ENCODE data around the gene DYSF. TPM values are rescaled to one million over a fixed set of nuclear protein-coding genes. Genes with fewer than 3 reads are reported as not detected.

DYSF gene
- polyA plus RNA-seq, 1 of the 3 experiments (the other 2 are of a cell fraction) = 0.10 TPM

DNA sequence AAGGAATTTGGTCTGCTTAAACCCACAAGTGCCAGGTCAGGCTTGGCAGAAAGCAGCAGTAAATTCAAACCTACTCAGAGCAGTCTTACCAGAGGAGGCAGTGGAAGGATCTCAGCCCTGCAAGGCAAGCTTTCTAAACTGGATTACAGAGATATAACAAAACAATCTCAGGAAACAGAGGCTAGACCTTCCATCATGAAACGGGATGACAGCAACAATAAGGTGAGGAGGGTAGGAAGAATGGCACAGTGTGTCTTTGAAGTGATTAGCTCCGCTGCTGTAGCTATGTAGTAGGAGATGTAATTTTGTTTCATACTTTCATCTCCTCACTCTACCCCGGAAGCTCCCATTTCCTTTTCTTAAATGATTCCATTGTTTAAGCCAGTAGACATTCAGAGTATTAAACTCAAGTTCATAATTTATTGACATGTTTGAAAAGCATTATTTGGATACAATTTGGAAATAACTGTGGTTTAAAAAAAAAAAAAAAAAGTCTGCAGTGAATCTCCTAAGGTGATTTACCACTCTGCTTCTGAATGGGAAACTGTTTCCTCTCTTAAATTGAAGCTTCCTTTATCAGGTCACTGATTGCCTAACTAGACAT lies 29.4 kb upstream of the DYSF start:
- WGBS (ENCODE audit: low lambda C conversion rate) = 96% methylated on average over 3 of the region's 3 CpGs
- Histone ChIP-seq H3K4me1 (ENCODE audit: control insufficient read depth in 1 of 2, insufficient read depth in 2 of 2, low read depth in 1 of 2, low read length in 1 of 2) (no peaks in the 10 kb centered on the region; a peak in 1 of 4 replicates), H3K36me3 (replicated peaks in 1 of 2; ENCODE audit: control insufficient read depth in 1 of 2, insufficient read depth in 2 of 2, low read length in 1 of 2) (peaks cover 78 to 80% of the 10 kb centered on the region in 2 experiments), H4K20me1 (ENCODE audit: insufficient read depth) (no peaks in the 10 kb centered on the region), H3K9me2 (no peaks in the 10 kb centered on the region), H3K27me3 (ENCODE audit: insufficient read depth) (no peaks in the 10 kb centered on the region), H3K27ac (ENCODE audit: low read depth in 2 of 2, low read length in 1 of 2) (no peak overlapping the region), H3K4me2 (no peak overlapping the region), H3K79me2 (ENCODE audit: insufficient read depth) (no peaks in the 10 kb centered on the region), H3K9ac (no peak overlapping the region), H3K4me3 (ENCODE audit: low read depth in 2 of 2, low read length in 1 of 2) (no peak overlapping the region), H3K9me3 (no peaks in the 10 kb centered on the region), H3F3A (replicated peaks; ENCODE audit: insufficient read depth) (peaks cover 4% of the 10 kb centered on the region), H2AFZ (ENCODE audit: low read depth) (no peak overlapping the region)
- no peak for TF ChIP-seq RXRA (IDR thresholded peaks at IDR 0.05; ENCODE audit: borderline replicate concordance, low read depth)
- no peak for TF ChIP-seq FOXJ3 (CRISPR knock-in tag; IDR thresholded peaks at IDR 0.05)
- TF ChIP-seq REST (IDR thresholded peaks at IDR 0.05; ENCODE audit: low read depth, low read length) = no peak
- TF ChIP-seq TAF1 (IDR thresholded peaks at IDR 0.05; ENCODE audit: borderline replicate concordance, low read depth, low read length) = no peak
- no peak for TF ChIP-seq CHD2 (IDR thresholded peaks at IDR 0.05; ENCODE audit: low read length, partially characterized antibody)
- TF ChIP-seq, protein P1, sequence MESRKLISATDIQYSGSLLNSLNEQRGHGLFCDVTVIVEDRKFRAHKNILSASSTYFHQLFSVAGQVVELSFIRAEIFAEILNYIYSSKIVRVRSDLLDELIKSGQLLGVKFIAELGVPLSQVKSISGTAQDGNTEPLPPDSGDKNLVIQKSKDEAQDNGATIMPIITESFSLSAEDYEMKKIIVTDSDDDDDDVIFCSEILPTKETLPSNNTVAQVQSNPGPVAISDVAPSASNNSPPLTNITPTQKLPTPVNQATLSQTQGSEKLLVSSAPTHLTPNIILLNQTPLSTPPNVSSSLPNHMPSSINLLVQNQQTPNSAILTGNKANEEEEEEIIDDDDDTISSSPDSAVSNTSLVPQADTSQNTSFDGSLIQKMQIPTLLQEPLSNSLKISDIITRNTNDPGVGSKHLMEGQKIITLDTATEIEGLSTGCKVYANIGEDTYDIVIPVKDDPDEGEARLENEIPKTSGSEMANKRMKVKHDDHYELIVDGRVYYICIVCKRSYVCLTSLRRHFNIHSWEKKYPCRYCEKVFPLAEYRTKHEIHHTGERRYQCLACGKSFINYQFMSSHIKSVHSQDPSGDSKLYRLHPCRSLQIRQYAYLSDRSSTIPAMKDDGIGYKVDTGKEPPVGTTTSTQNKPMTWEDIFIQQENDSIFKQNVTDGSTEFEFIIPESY (IDR thresholded peaks at IDR 0.05; ENCODE audit: borderline replicate concordance, low read depth) = no peak
- TF ChIP-seq MAX (IDR thresholded peaks at IDR 0.05; ENCODE audit: low read depth) = no peak
- no peak for TF ChIP-seq TCF12 (IDR thresholded peaks at IDR 0.05)
- no peak for TF ChIP-seq JUND (IDR thresholded peaks at IDR 0.05)
- TF ChIP-seq MXI1 (IDR thresholded peaks at IDR 0.05; ENCODE audit: low read depth, low read length) = no peak
- no peak for TF ChIP-seq PBX3 (IDR thresholded peaks at IDR 0.05)
- TF ChIP-seq, protein P2, sequence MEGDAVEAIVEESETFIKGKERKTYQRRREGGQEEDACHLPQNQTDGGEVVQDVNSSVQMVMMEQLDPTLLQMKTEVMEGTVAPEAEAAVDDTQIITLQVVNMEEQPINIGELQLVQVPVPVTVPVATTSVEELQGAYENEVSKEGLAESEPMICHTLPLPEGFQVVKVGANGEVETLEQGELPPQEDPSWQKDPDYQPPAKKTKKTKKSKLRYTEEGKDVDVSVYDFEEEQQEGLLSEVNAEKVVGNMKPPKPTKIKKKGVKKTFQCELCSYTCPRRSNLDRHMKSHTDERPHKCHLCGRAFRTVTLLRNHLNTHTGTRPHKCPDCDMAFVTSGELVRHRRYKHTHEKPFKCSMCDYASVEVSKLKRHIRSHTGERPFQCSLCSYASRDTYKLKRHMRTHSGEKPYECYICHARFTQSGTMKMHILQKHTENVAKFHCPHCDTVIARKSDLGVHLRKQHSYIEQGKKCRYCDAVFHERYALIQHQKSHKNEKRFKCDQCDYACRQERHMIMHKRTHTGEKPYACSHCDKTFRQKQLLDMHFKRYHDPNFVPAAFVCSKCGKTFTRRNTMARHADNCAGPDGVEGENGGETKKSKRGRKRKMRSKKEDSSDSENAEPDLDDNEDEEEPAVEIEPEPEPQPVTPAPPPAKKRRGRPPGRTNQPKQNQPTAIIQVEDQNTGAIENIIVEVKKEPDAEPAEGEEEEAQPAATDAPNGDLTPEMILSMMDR (IDR thresholded peaks at IDR 0.05) = no peak
- TF ChIP-seq MEF2A (IDR thresholded peaks at IDR 0.05; ENCODE audit: borderline replicate concordance, low read depth) = no peak
- no peak for TF ChIP-seq POLR2AphosphoS5 (IDR thresholded peaks at IDR 0.05; ENCODE audit: low read depth, low read length)
- no peak for TF ChIP-seq NRF1 (IDR thresholded peaks at IDR 0.05; ENCODE audit: low read depth, low read length)
- no peak for TF ChIP-seq EZH2phosphoT487 (IDR thresholded peaks at IDR 0.05; ENCODE audit: borderline replicate concordance, low read depth)
- TF ChIP-seq TEAD4 (IDR thresholded peaks at IDR 0.05; ENCODE audit: borderline replicate concordance, insufficient read depth) = no peak
- TF ChIP-seq GABPA (IDR thresholded peaks at IDR 0.05; ENCODE audit: low read depth) = no peak
- POLR2A ChIA-PET = no interaction called here
- CTCF ChIA-PET = interaction anchor here (0.6 to 1.9 kb wide), 2 partner anchors 36 to 58 kb away, joined by 4 read pairs; no protein-coding TSS in a partner anchor
- DNase-seq = no peak
